Activated naive CD8-positive, alpha-beta T cell treated with anti-CD3 and anti-CD28 coated beads, Interleukin-2, amount 10 ng/mL, durations not matched to agents 7 days and 5 days (primary cell): ENCODE data around the gene IDH3A. TPM values are rescaled to one million over a fixed set of nuclear protein-coding genes. Genes with fewer than 3 reads are reported as not detected.

Source experiments
- ATAC-seq: fragments of 150-1000 bp; cut with Tn5 transposase; one replicate; pipeline ENCODE4 v1.10.0; 2021; ENCODE audit warnings: low read depth, moderate library complexity
- POLR2A ChIA-PET: fragments of 350-600 bp; sonication (Branson Sonifier 250); formaldehyde crosslinking; loops from one replicate; lab custom pipeline; 2021; ENCODE audit warnings: antibody characterized with exemption; lab: Charles Lee
- DNase-seq: peaks from one replicate; pipeline ENCODE4 v3.0.0; 2021
- H3K27ac Mint-ChIP-seq: one replicate; pipeline ENCODE4 v1.8.0; 2022; ENCODE audit warnings: mild to moderate bottlenecking, mixed read lengths
- H3K27me3 Mint-ChIP-seq: one replicate; pipeline ENCODE4 v1.8.0; 2022; ENCODE audit warnings: mild to moderate bottlenecking, moderate library complexity, mixed read lengths
- H3K36me3 Mint-ChIP-seq: one replicate; pipeline ENCODE4 v1.8.0; 2021; ENCODE audit warnings: mild to moderate bottlenecking, mixed read lengths
- H3K4me1 Mint-ChIP-seq: one replicate; pipeline ENCODE4 v1.8.0; 2021; ENCODE audit warnings: mixed read lengths
- H3K4me3 Mint-ChIP-seq: one replicate; pipeline ENCODE4 v1.8.0; 2022; ENCODE audit warnings: mild to moderate bottlenecking, moderate library complexity, mixed read lengths
- H3K9me3 Mint-ChIP-seq: one replicate; pipeline ENCODE4 v1.8.0; 2021; ENCODE audit warnings: mixed read lengths
- total RNA-seq, 2 experiments: library from RNA; stranded (reverse); gene quantifications; one replicate each; pipeline ENCODE4 v1.2.3, GENCODE V29; 2021

IDH3A gene
- total RNA-seq, 2 experiments from 2014 or later: 54.5 to 82.8 TPM

DNA sequence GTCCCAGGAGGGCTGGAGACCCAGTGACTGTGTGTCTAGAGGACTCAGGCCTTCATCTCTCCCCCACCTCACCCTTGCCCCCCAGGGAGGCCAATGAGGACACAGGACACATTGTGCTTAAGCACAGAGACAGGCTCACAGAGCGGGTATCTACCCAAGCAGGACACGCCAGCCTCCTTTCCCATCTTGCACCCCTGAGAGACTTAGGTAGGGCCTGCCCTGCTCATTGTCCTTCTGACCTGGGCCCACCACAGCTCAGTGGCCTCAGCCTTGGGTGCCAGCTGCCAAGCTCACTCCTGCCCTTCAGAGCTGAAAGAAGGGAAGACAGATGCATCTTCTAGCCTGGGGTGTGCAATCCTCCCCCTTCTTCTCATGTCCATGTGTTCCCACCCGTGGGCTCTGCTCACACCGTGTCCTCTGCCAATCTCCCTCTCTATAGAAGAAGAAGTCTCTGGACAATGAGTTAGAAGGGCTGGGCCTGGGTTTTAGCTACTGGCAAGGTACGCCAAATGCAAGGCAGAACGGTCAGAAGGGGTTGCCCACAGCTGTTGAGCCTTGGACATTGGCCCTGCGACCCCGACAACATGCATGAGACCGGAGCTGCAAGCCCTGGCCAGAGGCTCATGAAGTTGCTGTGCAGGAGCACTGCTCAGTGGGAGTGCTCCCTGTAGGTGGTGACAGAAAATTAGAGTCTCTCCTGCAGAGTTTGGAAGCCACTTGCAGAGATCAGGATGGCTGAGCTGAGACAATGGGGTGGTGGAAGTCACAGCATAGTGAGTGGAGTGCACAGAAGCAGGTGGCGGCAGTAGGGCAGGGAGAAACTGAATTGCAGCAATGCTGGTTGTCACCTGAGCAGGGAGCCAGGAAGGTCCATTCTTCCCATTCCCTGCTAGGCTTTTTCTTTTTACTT lies 52.4 kb downstream of the IDH3A start:
- Mint-ChIP-seq H3K4me1 (no peaks in the 10 kb centered on the region), H3K27me3 (peaks cover 13% of the 10 kb centered on the region), H3K36me3 (no peaks in the 10 kb centered on the region), H3K9me3 (no peaks in the 10 kb centered on the region), H3K4me3 (no peak overlapping the region), H3K27ac (no peak overlapping the region)
- POLR2A ChIA-PET: no interaction called here
- no peak for ATAC-seq
- DNase-seq: no peak

DNA sequence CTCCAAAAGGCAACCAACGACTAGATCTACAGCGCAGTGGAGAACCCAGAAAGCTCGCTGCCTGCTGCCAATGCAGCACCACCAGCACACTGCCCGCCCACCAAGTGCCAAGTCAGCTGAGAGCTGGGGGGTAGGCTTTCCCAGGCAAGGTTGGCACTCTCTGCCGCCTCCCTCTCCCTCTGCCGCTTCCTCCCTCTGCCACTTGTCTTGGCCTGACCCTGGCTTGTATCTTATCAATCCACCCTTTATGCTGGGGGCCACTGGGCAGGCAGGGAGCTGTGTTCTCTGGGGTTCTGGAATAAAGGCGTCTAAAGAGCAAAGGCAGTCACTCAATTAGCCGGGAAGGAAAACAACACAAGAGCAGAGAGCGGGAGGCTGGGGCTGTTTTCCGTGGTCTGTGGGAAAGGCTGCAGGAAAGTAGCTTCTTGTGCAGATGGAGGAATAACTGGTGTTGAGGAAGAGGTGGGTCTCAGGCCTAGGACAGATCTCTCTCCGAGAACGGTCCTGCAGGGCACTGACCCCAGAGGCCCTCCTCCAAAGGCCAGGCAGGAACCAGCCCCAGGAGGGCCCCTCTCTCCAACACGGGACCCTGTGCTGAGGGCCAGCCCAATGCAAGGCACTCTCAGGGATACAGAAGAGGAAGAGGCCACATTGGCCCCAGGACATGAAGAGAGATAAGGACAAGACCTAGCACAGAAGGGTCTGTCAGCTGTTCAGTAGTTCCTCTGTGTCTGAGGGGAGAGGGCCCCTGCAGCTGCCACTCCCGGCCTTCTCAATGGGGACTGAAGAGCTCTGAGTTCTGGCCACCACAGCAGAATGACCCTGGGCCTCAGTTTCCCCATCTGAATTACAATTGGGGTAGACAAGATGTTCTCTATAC lies 54.4 kb downstream of the IDH3A start:
- H3K9me3 Mint-ChIP-seq: no peaks in the 10 kb centered on the region
- POLR2A ChIA-PET: no interaction called here
- H3K36me3 Mint-ChIP-seq: no peaks in the 10 kb centered on the region
- no peak overlapping the region for H3K27ac Mint-ChIP-seq
- no peak for DNase-seq
- no peak overlapping the region for H3K4me3 Mint-ChIP-seq
- no peak for ATAC-seq
- no peaks in the 10 kb centered on the region for H3K4me1 Mint-ChIP-seq
- peaks cover 8% of the 10 kb centered on the region for H3K27me3 Mint-ChIP-seq

DNA sequence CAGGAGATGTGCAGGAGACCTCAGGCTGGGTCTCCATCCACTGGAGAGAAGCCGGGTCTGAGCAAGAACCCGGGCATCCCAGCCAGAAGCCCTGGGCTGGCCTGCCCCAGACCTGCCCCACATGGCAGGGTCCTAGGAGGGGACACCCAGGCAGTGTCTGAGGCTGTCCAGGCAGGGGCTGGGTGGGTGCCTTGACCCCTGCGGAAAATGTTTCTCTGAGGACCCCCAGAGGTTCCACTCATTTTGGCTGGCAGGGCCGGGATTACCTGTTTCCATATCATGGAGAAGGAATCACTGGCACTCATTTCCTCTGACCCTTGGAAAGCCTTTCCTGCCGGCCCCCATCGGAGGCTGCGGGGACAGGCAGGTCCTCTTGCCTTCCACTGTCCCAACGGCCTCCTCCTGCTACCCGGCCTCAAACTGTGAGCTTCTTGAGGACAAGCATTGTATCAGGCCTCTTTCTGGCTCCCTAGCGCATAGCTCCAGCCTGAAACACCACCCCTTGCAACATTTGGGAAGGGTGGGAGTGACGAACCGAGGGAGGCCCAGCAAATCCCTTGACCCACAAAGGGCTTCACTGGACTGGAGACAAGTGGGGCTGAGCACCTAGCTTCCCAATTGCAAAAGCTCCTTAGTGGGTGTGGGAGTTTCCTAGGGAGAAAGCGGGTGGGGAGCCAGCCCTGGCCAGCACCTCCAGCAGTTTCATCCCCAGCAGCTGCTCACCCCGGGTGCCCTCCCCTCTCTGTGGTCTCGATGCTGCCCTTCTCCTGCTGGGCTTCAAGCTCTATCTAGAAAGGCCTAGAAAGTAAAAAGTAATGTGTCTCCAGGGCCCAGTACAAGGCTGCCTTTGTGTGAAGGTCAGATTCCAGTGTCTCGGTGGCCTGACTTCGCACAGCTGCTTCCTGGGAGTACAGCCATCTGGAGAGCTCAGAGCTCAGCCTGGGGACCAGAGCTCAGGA lies 55.5 kb downstream of the IDH3A start:
- POLR2A ChIA-PET: interaction anchor here (0.6 kb wide), 1 partner anchor 73 kb away, joined by 3 read pairs; the partner anchor contains the start of gene CIB2
- Mint-ChIP-seq H3K36me3 (no peaks in the 10 kb centered on the region), H3K4me1 (no peaks in the 10 kb centered on the region), H3K4me3 (no peak overlapping the region), H3K27ac (no peak overlapping the region), H3K9me3 (no peaks in the 10 kb centered on the region), H3K27me3 (peaks cover 8% of the 10 kb centered on the region)
- DNase-seq (no peak), ATAC-seq (no peak)

DNA sequence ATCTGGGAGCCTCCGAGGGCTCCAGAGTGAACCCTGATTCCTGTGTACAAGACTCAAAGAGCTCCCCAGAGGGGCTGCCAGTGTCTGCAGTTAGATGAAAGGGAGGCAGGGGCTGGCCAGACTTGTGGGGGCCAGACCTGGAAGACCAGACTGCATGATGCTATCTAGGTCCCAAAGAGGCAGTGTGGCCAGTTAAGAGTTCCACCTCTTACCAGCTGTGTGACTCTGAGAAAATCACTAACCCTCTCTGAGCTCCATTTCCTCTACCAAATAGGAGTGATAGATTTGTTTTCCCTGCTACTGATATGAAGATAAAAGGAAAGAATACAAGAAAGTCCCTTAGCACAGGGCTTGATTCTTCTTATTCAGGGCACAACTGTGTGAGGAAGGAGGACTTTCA lies 56.2 kb downstream of the IDH3A start:
- no peak for ATAC-seq
- Mint-ChIP-seq H3K27me3 (peaks cover 8% of the 10 kb centered on the region), H3K9me3 (no peaks in the 10 kb centered on the region), H3K36me3 (no peaks in the 10 kb centered on the region), H3K4me1 (no peaks in the 10 kb centered on the region), H3K27ac (no peak overlapping the region), H3K4me3 (no peak overlapping the region)
- POLR2A ChIA-PET: interaction anchor here (0.6 kb wide), 1 partner anchor 74 kb away, joined by 3 read pairs; the partner anchor contains the start of gene CIB2
- no peak for DNase-seq

DNA sequence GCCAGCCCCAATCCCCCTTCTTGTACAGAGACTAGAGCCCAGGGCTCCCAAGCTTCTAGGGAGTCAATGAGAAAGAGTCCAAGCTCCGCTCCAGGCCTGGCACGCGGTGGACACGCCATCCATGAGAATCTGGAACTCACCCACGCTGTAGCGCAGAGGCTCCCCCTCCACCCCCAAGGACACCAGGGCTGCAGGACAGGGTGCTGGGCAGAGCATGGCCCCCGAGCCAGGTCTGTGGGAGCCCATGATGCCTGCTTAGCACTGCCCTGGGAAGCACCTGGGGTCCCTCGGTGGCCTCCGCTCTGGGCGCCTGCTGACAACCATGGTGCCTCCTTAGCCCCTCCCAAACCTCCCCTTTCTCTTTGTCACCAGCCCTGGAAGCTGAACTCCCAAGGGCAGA lies 56.7 kb downstream of the IDH3A start:
- Mint-ChIP-seq H3K4me3 (no peak overlapping the region), H3K36me3 (no peaks in the 10 kb centered on the region), H3K4me1 (no peaks in the 10 kb centered on the region), H3K27me3 (peaks cover 8% of the 10 kb centered on the region), H3K27ac (no peak overlapping the region), H3K9me3 (no peaks in the 10 kb centered on the region)
- ATAC-seq (no peak), DNase-seq (no peak)
- POLR2A ChIA-PET: no interaction called here

DNA sequence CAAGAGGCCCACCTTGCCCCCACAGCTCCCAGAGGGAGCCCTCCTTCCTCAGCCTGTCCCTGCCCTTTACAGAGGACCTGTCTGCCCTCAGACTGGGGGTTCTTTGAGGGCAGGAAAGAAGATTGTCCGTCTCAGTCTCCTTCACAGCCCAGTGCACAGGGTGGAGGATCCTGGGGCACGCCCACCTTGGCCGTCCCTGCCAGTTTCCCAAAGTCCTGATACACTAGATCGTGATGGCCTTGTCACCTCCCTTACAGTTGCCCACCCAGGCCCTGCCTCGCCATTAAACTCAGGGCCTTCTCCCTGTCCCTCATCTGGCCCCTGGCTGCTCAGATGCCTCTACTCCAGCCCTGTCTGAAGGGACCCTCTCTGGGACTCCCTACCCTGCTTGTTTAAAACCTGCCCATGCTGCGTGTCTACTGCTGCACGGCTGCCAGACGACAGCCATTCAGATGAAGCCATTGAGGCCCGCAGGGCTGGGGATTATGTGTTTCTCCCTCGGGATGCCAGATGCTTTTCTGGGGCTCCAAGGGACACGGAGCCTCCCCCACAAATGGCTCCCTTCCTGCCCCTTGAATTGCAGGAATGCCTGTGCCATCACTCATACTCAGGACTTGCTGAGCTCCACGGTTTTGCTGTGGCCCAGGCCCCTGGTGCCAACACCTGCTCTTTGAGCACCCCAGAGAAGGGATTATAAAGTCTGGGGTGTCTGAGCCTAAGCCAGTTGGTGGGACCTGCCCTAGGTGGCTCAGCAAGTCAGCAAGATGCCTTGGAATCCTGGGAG lies 57.4 kb downstream of the IDH3A start:
- Mint-ChIP-seq H3K27me3 (peaks cover 8% of the 10 kb centered on the region), H3K4me1 (no peaks in the 10 kb centered on the region), H3K27ac (no peak overlapping the region), H3K36me3 (no peaks in the 10 kb centered on the region), H3K4me3 (no peak overlapping the region), H3K9me3 (no peaks in the 10 kb centered on the region)
- DNase-seq (no peak), ATAC-seq (no peak)
- POLR2A ChIA-PET: no interaction called here

DNA sequence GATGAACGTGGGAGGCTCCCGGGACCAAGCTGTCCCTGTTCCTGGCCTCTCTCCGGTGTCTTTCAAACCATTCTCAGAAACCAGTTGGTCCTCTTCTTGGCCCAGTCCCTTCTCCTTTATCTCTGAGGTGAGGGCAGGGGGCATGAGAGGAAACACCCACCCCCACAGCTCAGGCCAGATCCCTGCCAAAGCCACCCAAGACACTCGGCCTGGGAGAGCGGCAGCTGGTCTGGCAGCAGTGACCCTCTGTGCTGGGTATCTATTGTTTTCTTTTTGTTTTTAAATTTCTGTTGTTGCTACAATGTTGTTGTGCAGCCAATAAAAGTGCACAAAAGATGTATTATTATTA lies 57.9 kb downstream of the IDH3A start:
- Mint-ChIP-seq H3K4me3 (no peak overlapping the region), H3K9me3 (no peaks in the 10 kb centered on the region), H3K36me3 (no peaks in the 10 kb centered on the region), H3K27ac (no peak overlapping the region), H3K27me3 (peaks cover 8% of the 10 kb centered on the region), H3K4me1 (no peaks in the 10 kb centered on the region)
- DNase-seq (no peak), ATAC-seq (no peak)
- POLR2A ChIA-PET: no interaction called here

DNA sequence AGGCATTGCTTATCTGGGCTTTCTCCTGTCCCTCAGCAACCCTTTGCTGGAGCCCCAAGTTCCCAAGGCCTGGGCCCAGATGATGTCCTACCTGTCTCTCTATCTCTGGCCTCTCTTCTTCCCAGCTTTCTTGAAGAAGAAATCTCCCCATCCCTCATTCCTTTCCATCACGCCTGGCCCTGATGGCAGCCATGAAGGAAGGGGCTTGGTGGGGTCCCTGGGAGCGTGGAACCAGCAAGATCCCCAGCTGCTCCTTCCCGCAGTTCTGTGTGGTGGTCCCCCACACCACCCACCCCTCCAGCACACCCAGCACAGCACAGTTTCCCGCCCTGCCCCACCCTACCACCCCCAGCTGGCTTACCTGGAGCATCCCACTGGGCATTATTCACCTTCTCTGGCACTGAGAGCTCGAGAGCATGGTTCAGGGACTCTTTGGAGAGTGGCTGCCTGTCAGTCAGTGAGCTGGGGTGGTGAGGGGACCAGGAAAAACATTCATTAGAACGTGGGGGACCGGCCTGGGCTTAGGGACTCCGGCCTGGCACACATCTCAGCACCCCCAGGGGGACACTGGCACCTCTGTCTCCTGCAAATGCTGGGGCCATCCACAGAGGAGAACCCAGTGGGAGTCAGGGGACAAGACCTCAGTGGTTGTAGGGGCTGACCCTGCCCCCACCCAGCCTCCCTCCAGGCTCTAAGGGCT lies 58.6 kb downstream of the IDH3A start:
- no peaks in the 10 kb centered on the region for H3K9me3 Mint-ChIP-seq
- H3K4me1 Mint-ChIP-seq: no peaks in the 10 kb centered on the region
- POLR2A ChIA-PET: no interaction called here
- no peaks in the 10 kb centered on the region for H3K36me3 Mint-ChIP-seq
- ATAC-seq: no peak
- no peak overlapping the region for H3K27ac Mint-ChIP-seq
- no peak overlapping the region for H3K4me3 Mint-ChIP-seq
- H3K27me3 Mint-ChIP-seq: peaks cover 8% of the 10 kb centered on the region
- no peak for DNase-seq

DNA sequence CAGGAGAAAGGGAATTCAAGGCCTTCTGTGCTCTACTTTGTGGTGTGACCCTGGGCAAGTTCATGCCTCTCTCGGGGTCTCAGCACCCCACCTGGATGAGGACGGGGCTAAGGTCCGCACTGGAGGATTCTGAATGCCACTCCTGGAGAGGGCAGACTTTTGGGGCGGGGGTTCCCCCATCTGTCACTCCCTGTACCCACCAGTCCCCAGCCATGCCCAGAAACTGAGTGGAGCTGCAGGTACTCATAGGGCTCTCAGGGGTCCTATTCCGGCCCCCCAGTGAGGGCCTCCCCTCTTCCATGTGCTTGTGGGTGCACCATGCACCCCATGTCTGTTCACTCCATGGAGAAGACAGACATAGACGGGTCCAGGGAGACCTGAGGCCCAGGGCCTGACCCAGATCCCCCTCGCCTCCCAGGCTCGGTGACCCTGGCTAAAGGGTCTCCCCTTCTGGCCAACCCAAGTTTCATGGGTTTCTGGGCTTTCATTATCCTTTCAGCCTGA lies 59.2 kb downstream of the IDH3A start:
- Mint-ChIP-seq H3K4me1 (no peaks in the 10 kb centered on the region), H3K4me3 (no peak overlapping the region), H3K36me3 (no peaks in the 10 kb centered on the region), H3K9me3 (no peaks in the 10 kb centered on the region), H3K27ac (no peak overlapping the region), H3K27me3 (peaks cover 4% of the 10 kb centered on the region)
- POLR2A ChIA-PET: no interaction called here
- ATAC-seq (no peak), DNase-seq (no peak)

DNA sequence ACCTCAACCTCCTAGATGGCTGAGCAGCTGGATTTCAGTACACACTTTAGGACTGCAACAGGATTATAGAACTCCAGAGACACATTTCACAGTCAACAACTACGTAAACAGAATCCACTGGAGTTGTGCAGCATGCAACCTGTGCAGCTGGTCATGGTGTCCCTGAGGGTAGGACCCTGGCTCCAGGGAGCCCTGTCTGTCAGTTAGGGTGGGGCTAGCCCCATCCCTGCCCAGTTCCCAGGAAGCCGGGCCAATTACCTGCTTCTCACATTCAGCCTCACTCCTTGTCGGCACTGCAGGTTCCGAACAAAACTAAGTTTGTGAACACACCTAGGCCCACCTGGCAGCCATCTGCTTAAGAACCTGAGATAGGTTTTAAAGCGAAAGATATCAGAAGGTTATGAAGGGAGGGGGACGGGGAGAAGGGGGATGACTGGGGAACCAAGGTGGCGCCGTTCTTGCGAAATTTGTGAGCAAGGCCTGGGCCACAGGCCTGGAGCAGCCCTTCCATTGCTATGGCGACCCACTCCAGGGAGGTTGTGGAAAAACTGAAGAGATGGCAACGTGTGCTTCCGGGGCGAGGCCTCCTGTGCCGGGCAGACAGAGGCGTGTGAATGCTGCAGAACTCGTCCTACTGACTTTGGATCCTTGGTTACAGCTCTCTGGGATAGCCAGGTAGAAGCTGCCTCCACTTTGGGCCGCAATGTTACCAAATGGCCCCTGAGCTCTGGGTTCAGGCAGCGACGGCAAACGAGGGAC lies 59.9 kb downstream of the IDH3A start:
- no peaks in the 10 kb centered on the region for H3K36me3 Mint-ChIP-seq
- DNase-seq (no peak), ATAC-seq (no peak)
- H3K4me1 Mint-ChIP-seq: no peaks in the 10 kb centered on the region
- no peaks in the 10 kb centered on the region for H3K27me3 Mint-ChIP-seq
- POLR2A ChIA-PET: no interaction called here
- H3K9me3 Mint-ChIP-seq: no peaks in the 10 kb centered on the region
- no peak overlapping the region for H3K27ac Mint-ChIP-seq
- no peak overlapping the region for H3K4me3 Mint-ChIP-seq

DNA sequence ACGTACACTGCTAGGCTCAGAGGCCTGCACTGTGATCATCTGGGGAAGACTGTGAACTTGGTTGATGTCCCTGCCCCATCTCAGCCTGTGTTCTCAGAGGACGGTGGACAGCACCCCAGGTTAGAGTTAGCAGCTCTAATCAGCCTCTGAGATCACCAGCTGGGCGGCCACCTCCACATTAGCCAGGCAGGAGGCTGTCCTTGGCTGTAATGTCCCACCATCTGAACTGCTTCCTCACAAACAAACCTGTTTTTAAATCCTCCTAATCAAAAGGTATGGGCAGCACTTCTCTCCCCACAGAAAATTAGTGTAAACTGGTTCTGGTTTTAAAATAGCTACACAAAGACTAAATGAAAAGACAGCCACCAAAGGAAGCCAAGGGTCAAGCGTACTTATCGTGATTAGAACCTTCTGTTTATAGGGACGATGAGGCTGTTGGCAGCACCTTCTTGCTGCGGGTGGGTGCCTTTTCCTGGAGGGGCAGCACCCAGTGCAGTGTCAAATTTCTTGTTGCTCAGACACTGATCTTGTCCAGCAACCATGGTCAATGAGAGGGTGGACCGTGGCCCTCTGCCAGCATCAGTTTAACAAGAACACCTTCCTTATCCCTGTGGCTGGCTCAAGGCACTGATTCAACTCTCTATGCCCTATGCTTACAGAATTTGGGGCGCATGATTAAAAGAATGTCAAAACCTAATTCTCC lies 60.6 kb downstream of the IDH3A start:
- POLR2A ChIA-PET: interaction anchor here (0.6 kb wide), 1 partner anchor 134 kb away, joined by 3 read pairs; no protein-coding TSS in a partner anchor
- H3K4me3 Mint-ChIP-seq: no peak overlapping the region

More for the DNA sequence above, 60.6 kb downstream of the IDH3A start:
- peaks cover 1% of the 10 kb centered on the region for H3K27me3 Mint-ChIP-seq
- ATAC-seq (no peak), DNase-seq (no peak)
- no peaks in the 10 kb centered on the region for H3K36me3 Mint-ChIP-seq
- H3K4me1 Mint-ChIP-seq: no peaks in the 10 kb centered on the region
- H3K27ac Mint-ChIP-seq: no peak overlapping the region
- no peaks in the 10 kb centered on the region for H3K9me3 Mint-ChIP-seq
